Adrenal gland (tissue), 12 donors: ENCODE data around the gene CCR5. TPM values are rescaled to one million over a fixed set of nuclear protein-coding genes. Genes with fewer than 3 reads are reported as not detected.
A peak's percentile ranks its signal among the peaks of the same experiment; 100 is the strongest.
"Not testable (repeated sequence)": the region's sequence is repeated elsewhere in the genome, so short reads cannot be mapped to it uniquely, and the experiment has no call there.

Experiments
- DNase-seq, 7 donors: peaks; one replicate each; pipeline ENCODE4 v3.0.0-alpha.2; 2019 to 2020
- H3K27ac ChIP-seq, 5 donors: fragments of 200-600 bp; sonication (generic) in 4 of 5; 1 replicate in 3 of 5; 2 replicates in 2 of 5; pipeline versions ENCODE4 v1.5.1 to v1.8.0; 2016 to 2020; ENCODE audit warnings: mild to moderate bottlenecking in 1 of 5
- H3K27me3 ChIP-seq: fragments of 200-600 bp; 2 replicates; pipeline ENCODE4 v1.8.0; 2021
- H3K36me3 ChIP-seq, 2 donors: fragments of 200-600 bp; replicated peaks in 1 of 2; 1 replicate in 1 of 2; 2 replicates in 1 of 2; pipeline versions ENCODE4 v1.5.1 to v1.8.0; 2018 to 2022
- H3K4me1 ChIP-seq, 2 donors: fragments of 200-600 bp; replicated peaks in 1 of 2; 1 replicate in 1 of 2; 2 replicates in 1 of 2; pipeline versions ENCODE4 v1.5.1 to v1.8.0; 2018 to 2021
- H3K4me3 ChIP-seq, 4 donors: fragments of 200-600 bp; sonication (generic) in 3 of 4; one replicate each; pipeline ENCODE4 v1.5.1; 2016 to 2018
- H3K9me3 ChIP-seq, 3 donors: fragments of 200-600 bp; sonication (generic) in 1 of 3; replicated peaks in 1 of 3; 1 replicate in 2 of 3; 2 replicates in 1 of 3; pipeline versions ENCODE4 v1.5.1 to v1.8.0; 2016 to 2021
- POLR2A ChIP-seq, 2 donors: fragments of 450-650 bp; IDR thresholded peaks; one replicate each; pipeline ENCODE4 v1.6.1; 2017; ENCODE audit warnings: antibody characterized with exemption in 2 of 2, mild to moderate bottlenecking in 2 of 2, moderate library complexity in 1 of 2
- WGBS, 4 donors: extraction: QIAGEN DNeasy Blood & Tissue Kit in 2 of 4; methylation state at CpG; one replicate each; pipeline versions ENCODE4 v1.1.5 to v1.1.7; 2013 to 2017; 5-methylcytosine and 5-hydroxymethylcytosine counted together
- intact Hi-C, 2 donors: fragments of 100-400 bp; cut with DNase I; formaldehyde crosslinking; loops; one replicate each; pipeline versions ENCODE4 v1.14.1 to v1.15.0; 2022 to 2023
- polyA plus RNA-seq, 3 donors: library from polyadenylated mRNA; stranded (reverse); fragments of 200-250 nt in 2 of 3; fragments of 350-450 nt in 1 of 3; fragmentation: Illumina TruSeq in 1 of 3; extraction: RNeasy Lipid Tissue Mini Kit (QIAGEN cat#74804) in 1 of 3; gene quantifications; one replicate each; pipeline ENCODE4 v1.2.3, GENCODE V29; 2013 to 2014
- total RNA-seq, 9 donors: library from RNA; depleted of rRNA in 4 of 9; stranded (reverse); fragments of >200 nt in 4 of 9; fragments of 120-200 nt in 1 of 9; fragmentation: NEBNext Ultra II Directional in 1 of 9; extraction: Animal tissue kit (Norgen Biotek cat#: 25700) in 1 of 9; gene quantifications; one replicate each; pipeline versions ENCODE4 v1.1.0 to v1.2.4, GENCODE V29; 2013 to 2023
- TF ChIP-seq, protein P1 (sequence below), 6 experiments: fragments of 450-650 bp in 4 of 6; fragments of 200-600 bp in 2 of 6; sonication (generic) in 1 of 6; IDR thresholded peaks; 1 replicate in 5 of 6; 2 replicates in 1 of 6; pipeline versions ENCODE4 v1.5.1 to v1.8.0; 2016 to 2021; ENCODE audit warnings: antibody characterized with exemption in 6 of 6, mild to moderate bottlenecking in 2 of 6, moderate library complexity in 1 of 6
- donor health status: healthy with polysubstance abuse.
- donor health status: Bipolar disorder and iron deficiency.
- donor health status: DM: yes; HTN: yes; CAD: no.
- donor health status: DM: no; HTN: no; CAD: no.
- donor health status: DM: no; HTN: no; CAD: no.
- donor health status: DM: yes; HTN: yes; CAD: no.

CCR5 gene
- total and polyA plus RNA-seq, 12 donors = 0.06 to 3.7 (median 0.94) TPM

DNA sequence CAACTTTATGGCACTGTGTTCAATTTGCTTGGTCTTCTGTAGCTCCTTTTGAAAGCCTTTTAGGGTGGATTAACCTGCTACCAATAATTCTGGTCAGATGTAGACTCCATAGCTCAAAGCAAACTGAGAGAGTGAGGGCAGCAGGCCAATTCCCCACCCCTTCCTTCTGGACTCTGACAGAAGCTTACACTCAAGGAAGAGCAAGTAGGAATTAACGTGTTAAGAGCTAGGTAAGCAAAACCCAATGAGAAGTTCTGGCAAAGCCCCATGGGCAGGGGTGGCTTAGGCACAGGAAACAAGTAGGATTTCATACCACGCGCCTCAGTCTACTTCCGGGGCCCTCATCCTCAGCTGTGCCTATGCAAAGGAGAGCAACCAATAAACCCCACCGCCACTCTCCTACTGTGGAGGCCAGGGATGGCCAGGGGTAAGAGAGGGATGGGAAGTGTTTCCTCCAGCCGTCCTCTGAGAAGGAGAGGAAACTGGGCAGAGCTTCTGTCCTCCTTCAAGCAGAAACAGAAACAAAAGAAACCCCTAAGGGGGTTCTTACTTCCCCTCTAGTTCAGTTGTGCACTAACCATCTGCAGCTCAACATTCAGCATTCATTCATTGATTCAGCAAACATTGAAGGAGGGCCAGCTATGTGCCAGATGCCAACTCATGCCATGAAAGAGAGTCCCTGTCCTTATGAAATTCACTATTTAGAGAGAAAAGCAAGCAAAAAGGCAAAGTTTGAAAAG lies 12.6 kb downstream of the CCR5 start:
- Histone ChIP-seq H3K4me3 (no peak overlapping the region), H3K4me1 (no peaks in the 10 kb centered on the region), H3K27ac (no peak overlapping the region), H3K27me3 (no peaks in the 10 kb centered on the region), H3K36me3 (no peaks in the 10 kb centered on the region), H3K9me3 (no peaks in the 10 kb centered on the region)
- intact Hi-C loops = loop anchor here in 1 of 2 donors (10.0 kb wide), 1 partner anchor 449 kb away; no protein-coding TSS in a partner anchor
- WGBS, 4 donors = 47 to 63% (median 60%) methylated on average over 5 to 6 of the region's 6 CpGs
- peak in 1 of 7 donors; percentile 19 for DNase-seq
- TF ChIP-seq, protein P1, sequence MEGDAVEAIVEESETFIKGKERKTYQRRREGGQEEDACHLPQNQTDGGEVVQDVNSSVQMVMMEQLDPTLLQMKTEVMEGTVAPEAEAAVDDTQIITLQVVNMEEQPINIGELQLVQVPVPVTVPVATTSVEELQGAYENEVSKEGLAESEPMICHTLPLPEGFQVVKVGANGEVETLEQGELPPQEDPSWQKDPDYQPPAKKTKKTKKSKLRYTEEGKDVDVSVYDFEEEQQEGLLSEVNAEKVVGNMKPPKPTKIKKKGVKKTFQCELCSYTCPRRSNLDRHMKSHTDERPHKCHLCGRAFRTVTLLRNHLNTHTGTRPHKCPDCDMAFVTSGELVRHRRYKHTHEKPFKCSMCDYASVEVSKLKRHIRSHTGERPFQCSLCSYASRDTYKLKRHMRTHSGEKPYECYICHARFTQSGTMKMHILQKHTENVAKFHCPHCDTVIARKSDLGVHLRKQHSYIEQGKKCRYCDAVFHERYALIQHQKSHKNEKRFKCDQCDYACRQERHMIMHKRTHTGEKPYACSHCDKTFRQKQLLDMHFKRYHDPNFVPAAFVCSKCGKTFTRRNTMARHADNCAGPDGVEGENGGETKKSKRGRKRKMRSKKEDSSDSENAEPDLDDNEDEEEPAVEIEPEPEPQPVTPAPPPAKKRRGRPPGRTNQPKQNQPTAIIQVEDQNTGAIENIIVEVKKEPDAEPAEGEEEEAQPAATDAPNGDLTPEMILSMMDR (IDR thresholded peaks at IDR 0.05) = no peak
- no peak for TF ChIP-seq POLR2A (IDR thresholded peaks at IDR 0.05)

DNA sequence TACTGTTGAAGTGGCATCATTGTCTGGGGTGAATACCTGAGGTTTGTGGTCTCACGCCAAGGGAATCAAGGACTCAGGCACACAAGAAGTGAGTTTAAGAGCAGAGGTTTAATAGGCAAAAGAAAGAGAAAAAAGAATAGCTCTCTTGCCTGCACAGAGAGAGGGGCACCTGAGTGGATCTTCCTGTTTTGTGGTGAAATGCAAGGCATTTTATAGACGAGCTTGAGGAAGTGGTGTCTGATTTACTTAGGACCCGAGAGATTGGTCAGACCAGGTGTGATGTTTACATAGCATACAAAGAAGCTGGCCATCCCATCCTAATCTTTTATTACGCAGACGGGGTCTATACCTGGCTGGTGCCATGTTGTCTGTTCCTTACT lies 13.2 kb downstream of the CCR5 start:
- Histone ChIP-seq H3K27me3 (peaks cover 2% of the 10 kb centered on the region), H3K4me1 (no peaks in the 10 kb centered on the region), H3K27ac (no peak overlapping the region), H3K4me3 (no peak overlapping the region), H3K36me3 (no peaks in the 10 kb centered on the region), H3K9me3 (no peaks in the 10 kb centered on the region)
- TF ChIP-seq, protein P1 (IDR thresholded peaks at IDR 0.05) = no peak
- TF ChIP-seq POLR2A (IDR thresholded peaks at IDR 0.05) = no peak
- intact Hi-C loops = loop anchor here in 1 of 2 donors (10.0 kb wide), 1 partner anchor 449 kb away; no protein-coding TSS in a partner anchor
- DNase-seq = no peak
- whole genome bisulfite sequencing, 4 donors = 57 to 71% (median 60%) methylated on average over 5 of the region's 5 CpGs

DNA sequence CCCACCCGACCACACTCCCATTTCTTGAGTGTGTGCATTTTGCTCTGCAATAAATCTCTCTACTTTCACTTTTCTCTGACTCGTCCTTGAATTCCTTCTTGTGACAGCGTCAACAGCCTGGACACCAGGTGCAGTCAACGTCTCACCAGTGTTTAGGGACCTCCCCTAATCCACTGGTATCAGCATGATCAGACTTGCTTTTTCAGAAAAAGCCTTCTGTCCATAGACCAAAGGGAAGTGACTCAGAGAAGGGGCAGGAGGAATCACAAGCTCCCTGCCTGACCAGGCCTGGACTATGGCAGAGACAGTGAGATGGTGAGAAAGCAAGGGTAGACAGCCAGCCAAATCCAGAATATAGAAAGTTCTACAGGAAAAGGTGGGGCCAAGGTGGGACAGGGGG lies 15.5 kb downstream of the CCR5 start:
- Histone ChIP-seq H3K27me3 (peaks cover 6% of the 10 kb centered on the region), H3K4me1 (no peaks in the 10 kb centered on the region), H3K9me3 (no peaks in the 10 kb centered on the region), H3K4me3 (no peak overlapping the region), H3K36me3 (no peaks in the 10 kb centered on the region), H3K27ac (no peak overlapping the region)
- WGBS, 4 donors = 18 to 31% (median 24%) methylated on average over 4 of the region's 4 CpGs
- no peak for TF ChIP-seq POLR2A (IDR thresholded peaks at IDR 0.05)
- TF ChIP-seq, protein P1 (IDR thresholded peaks at IDR 0.05) = no peak
- DNase-seq = no peak
- intact Hi-C loops = loop anchor here in 1 of 2 donors (10.0 kb wide), 1 partner anchor 451 kb away; no protein-coding TSS in a partner anchor

DNA sequence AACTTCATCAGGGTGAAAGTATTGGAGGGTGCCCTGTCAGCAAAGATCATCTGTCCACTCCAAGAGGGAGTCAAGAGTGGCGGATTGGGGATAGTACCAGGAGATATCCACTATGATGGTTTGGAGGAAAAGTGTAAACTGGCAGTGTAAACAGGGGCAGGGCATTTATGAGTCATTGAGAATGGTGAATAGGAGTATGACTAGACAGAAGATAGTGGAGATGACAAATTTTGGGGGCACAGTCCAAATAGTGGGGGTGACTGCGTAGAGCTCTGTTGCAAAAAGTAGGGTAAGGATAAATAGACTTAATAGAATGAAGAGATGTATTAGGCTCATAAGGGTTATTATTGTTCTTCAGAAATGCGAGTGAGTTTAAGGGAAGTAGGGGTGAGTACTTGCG lies 18.1 kb downstream of the CCR5 start:
- H3K27ac ChIP-seq, H3K36me3 ChIP-seq, DNase-seq, H3K27me3 ChIP-seq, H3K4me3 ChIP-seq, H3K9me3 ChIP-seq, H3K4me1 ChIP-seq: not testable (repeated sequence)
- WGBS, 4 donors = 76 to 91% (median 85%) methylated on average over 4 of the region's 4 CpGs
- intact Hi-C loops = loop anchor here in 1 of 2 donors (10.0 kb wide), 1 partner anchor 454 kb away; no protein-coding TSS in a partner anchor
